Measurements from ENCODE around the gene ANXA11.

GRCh38 chr10:80199828-80200227 lies 5.5 kb downstream of the ANXA11 start:
- TF ChIP-seq, protein P1, sequence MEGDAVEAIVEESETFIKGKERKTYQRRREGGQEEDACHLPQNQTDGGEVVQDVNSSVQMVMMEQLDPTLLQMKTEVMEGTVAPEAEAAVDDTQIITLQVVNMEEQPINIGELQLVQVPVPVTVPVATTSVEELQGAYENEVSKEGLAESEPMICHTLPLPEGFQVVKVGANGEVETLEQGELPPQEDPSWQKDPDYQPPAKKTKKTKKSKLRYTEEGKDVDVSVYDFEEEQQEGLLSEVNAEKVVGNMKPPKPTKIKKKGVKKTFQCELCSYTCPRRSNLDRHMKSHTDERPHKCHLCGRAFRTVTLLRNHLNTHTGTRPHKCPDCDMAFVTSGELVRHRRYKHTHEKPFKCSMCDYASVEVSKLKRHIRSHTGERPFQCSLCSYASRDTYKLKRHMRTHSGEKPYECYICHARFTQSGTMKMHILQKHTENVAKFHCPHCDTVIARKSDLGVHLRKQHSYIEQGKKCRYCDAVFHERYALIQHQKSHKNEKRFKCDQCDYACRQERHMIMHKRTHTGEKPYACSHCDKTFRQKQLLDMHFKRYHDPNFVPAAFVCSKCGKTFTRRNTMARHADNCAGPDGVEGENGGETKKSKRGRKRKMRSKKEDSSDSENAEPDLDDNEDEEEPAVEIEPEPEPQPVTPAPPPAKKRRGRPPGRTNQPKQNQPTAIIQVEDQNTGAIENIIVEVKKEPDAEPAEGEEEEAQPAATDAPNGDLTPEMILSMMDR (conservative IDR thresholded peaks at IDR 0.05; ENCODE audit: low read length) = no peak
- no peak for TF ChIP-seq EZH2phosphoT487 (IDR thresholded peaks at IDR 0.05; ENCODE audit: borderline replicate concordance, low read depth, low read length)

Measured in OCI-LY7 (cell line).